ENCODE results near the gene TM9SF3.
"Not testable (repeated sequence)": the region's sequence is repeated elsewhere in the genome, so short reads cannot be mapped to it uniquely, and the experiment has no call there.

The TM9SF3 gene

DNA sequence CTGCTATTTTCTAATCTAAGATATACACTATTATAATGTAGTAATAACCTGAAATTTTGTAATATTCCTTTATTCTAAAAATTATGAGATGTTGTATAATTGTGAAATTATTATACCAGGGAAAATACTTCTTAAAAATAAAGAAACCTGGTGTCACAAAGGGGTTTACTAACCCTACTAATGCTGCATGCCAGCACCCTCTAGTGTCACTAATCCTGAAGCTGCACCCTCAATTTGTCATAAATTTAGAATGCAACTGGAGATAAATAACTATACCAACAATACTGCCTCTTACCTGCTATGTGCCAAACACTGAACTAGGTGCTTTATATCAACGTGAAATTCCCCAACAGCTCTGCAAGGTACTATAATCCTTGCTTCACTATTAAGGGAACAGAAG lies 30.8 kb downstream of the TM9SF3 start:
- DNase-seq (ENCODE audit: insufficient read length, low spot score): no peak
- TF ChIP-seq, protein P1, sequence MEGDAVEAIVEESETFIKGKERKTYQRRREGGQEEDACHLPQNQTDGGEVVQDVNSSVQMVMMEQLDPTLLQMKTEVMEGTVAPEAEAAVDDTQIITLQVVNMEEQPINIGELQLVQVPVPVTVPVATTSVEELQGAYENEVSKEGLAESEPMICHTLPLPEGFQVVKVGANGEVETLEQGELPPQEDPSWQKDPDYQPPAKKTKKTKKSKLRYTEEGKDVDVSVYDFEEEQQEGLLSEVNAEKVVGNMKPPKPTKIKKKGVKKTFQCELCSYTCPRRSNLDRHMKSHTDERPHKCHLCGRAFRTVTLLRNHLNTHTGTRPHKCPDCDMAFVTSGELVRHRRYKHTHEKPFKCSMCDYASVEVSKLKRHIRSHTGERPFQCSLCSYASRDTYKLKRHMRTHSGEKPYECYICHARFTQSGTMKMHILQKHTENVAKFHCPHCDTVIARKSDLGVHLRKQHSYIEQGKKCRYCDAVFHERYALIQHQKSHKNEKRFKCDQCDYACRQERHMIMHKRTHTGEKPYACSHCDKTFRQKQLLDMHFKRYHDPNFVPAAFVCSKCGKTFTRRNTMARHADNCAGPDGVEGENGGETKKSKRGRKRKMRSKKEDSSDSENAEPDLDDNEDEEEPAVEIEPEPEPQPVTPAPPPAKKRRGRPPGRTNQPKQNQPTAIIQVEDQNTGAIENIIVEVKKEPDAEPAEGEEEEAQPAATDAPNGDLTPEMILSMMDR (IDR thresholded peaks at IDR 0.05; ENCODE audit: insufficient read depth, missing control alignments): peak; percentile 61
- no peak for FAIRE-seq

DNA sequence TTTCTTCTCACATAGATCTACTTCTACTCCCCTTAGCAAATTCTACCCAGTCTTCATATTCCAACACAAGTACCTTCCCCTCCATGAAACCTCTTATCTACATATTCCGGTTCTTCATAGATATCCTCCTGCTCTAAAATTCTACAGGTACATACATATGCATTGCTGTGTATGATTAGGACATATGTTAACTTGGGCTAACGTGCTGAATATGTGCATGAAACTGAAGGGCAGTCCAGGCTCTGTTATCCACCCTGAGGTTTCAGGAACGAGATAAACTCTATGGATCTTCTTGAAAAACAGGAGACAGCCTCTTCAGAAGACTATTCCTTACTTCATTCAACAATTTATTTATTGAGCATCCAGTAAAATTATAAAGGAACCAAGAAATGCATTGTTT lies 31.5 kb downstream of the TM9SF3 start:
- FAIRE-seq (no peak), DNase-seq (ENCODE audit: insufficient read length, low spot score) (no peak)

DNA sequence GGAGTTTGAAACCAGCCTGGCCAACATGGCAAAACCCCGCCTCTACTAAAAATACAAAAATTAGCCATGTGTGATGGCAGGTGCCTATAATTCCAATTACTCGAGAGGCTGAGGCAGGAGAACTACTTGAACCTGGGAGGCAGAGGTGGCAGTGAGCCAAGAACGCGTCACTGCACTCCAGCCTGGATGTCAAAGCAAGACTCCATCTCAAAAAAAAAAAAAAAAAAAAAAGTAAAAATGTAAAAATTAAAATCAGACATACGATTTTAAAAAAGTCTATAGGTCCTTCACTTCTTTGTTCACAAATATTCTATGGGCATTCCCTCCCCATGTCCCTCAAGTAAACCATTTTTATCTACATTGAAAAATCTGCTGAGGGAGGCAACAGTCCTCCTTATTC lies 38.2 kb downstream of the TM9SF3 start:
- TF ChIP-seq, protein P1 (IDR thresholded peaks at IDR 0.05; ENCODE audit: insufficient read depth, missing control alignments): no peak
- DNase-seq (ENCODE audit: insufficient read length, low spot score): no peak
- no peak for FAIRE-seq

More for the DNA sequence above, 31.5 kb downstream of the TM9SF3 start:
- TF ChIP-seq, protein P1 (IDR thresholded peaks at IDR 0.05; ENCODE audit: insufficient read depth, missing control alignments): no peak

DNA sequence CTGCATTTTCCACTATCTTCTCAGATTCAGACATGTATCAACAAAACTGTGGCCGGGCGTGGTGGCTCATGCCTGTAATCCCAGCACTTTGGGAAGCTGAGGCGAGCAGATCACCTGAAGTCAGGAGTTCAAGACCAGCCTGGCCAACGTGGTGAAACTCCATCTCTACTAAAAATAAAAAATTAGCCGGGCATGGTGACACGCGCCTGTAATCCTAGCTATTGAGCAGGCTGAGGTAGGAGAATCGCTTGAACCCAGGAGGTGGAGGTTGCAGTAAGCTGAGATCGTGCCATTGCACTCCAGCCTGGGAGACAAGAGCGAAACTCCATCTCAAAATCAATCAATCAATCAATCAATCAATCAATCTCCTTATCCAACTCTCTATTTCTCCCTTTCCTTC lies 41.3 kb downstream of the TM9SF3 start:
- not testable (repeated sequence) for DNase-seq (ENCODE audit: insufficient read length, low spot score); FAIRE-seq

DNA sequence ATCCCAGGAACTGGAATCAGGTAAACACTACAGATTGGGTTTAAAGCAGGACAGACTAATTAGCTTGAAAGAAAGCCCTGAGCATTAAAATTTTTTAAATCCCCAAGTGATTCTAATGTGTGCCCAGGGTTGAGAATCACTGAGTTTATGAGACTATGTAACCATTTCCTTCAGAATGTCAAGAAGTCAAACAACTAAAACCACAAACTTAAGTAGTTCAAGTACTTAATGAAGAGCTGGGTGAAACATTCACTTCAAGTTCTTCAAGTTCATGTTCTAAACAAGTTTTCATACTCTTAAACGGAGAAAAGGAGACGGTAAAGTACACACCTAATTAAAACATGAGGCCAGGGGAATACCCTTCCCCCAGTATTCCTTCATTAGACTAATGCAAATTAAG lies 44.9 kb downstream of the TM9SF3 start:
- DNase-seq (ENCODE audit: insufficient read length, low spot score) (no peak), FAIRE-seq (no peak)
- TF ChIP-seq, protein P1 (IDR thresholded peaks at IDR 0.05; ENCODE audit: insufficient read depth, missing control alignments): no peak

DNA sequence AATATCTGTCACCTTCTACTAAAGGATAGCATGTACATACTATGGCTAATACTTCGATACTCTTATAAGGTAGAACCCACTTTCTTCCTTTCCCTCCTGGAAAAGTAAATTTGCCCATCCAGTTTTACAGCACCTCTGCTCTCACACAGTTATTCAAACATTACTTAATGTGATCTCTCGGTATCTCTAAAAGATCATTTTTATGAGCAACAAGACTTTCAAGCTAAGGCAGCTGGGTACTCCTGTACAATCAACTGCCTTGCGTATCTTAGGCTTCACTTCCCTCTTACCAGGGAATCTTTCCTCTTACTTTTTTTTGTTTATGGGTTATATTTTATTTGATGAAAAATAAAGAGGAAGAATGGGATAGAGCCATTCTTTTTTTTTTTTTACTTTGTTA lies 46.6 kb downstream of the TM9SF3 start:
- TF ChIP-seq, protein P1 (IDR thresholded peaks at IDR 0.05; ENCODE audit: insufficient read depth, missing control alignments): no peak
- FAIRE-seq (no peak), DNase-seq (ENCODE audit: insufficient read length, low spot score) (no peak)

DNA sequence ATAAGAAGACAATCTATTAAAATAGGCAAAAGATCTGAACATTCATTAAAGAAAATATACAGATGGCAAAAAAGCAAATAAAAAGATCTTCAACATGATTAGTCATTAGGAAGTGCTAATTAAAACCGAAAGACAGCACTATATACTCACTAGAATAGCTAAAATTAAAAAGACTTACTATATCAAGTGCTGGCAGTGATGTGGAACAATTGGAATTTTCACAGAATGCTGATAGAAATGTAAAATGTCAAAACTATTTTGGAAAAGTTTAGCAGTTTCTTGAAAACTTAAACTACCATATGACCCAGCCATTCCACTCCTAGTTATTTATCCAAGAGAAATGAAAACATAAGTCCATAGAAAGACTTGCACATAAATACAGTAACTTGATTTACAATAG lies 48.1 kb downstream of the TM9SF3 start:
- DNase-seq (ENCODE audit: insufficient read length, low spot score) (no peak), FAIRE-seq (no peak)
- TF ChIP-seq, protein P1 (IDR thresholded peaks at IDR 0.05; ENCODE audit: insufficient read depth, missing control alignments): no peak

DNA sequence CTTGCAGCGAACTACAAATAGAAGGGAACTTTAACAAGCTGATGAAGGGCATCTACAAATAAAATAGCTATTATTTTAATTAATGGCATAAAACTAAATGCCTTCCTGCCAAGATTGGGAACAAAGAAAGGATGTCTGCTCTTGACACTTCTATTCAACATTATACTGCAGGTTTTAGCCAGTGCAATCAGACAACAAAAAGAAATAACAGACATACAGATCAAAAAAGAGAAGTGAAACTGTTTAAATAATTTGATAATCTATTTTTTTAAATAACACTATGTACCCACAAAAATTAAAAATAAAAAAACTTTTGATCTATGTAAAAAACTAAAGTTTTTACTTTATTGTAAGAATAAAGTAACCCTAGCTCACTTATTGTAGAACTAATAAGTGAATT lies 50.7 kb downstream of the TM9SF3 start:
- FAIRE-seq: no peak
- TF ChIP-seq, protein P1 (IDR thresholded peaks at IDR 0.05; ENCODE audit: insufficient read depth, missing control alignments): no peak
- no peak for DNase-seq (ENCODE audit: insufficient read length, low spot score)
